AG10803 (cell line): ENCODE data around the gene THAP2.
A peak's percentile ranks its signal among the peaks of the same experiment; 100 is the strongest.

Experiments
- DNase-seq: peaks from one replicate; pipeline ENCODE4 v3.0.0; 2010; ENCODE audit warnings: low read depth
- H3K4me3 ChIP-seq: 2 replicates; pipeline ENCODE4 v1.5.1; 2011; ENCODE audit warnings: mild to moderate bottlenecking, low read length, control low read depth
- CTCF ChIP-seq: conservative IDR thresholded peaks from 2 replicates; pipeline ENCODE4 v1.5.1; 2011; ENCODE audit warnings: mild to moderate bottlenecking, low read length, control low read depth, inconsistent platforms

THAP2 gene

GRCh38 chr12:71721783-71722505 lies 57.8 kb downstream of the THAP2 start:
- TF ChIP-seq CTCF, result no peak
- DNase-seq, result no peak

GRCh38 chr12:71725011-71725410 lies 60.9 kb downstream of the THAP2 start:
- TF ChIP-seq CTCF, result no peak
- DNase-seq, result peak; percentile 93
- H3K4me3 ChIP-seq, result no peak overlapping the region

More at GRCh38 chr12:71721783-71722505, 57.8 kb downstream of the THAP2 start:
- H3K4me3 ChIP-seq, result no peak overlapping the region

GRCh38 chr12:71726548-71726947 lies 62.4 kb downstream of the THAP2 start:
- H3K4me3 ChIP-seq, result no peak overlapping the region
- TF ChIP-seq CTCF, result no peak
- DNase-seq, result no peak

DNA sequence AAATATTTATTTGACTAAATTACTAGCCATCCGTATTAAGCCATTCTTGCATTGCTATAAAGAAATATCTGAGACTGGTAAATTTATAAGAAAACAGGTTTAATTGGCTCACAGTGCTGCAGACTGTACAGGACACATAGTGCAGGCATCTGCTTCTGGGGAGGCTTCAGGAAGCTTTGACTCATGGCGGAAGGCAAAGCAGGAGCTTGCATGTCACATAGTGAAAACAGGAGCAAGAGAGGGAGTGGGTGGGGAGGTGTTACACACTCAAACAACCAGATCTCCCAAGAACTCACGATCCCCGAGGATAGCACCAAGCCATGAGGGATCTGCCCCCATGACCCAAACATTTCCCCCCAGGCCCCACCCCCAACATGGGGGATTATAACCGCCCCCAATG lies 63.9 kb downstream of the THAP2 start:
- no peak for TF ChIP-seq CTCF
- H3K4me3 ChIP-seq, result no peak overlapping the region
- no peak for DNase-seq
